Stomach (tissue), 4 donors: ENCODE results near the gene VOPP1.
"Not testable (repeated sequence)": the region's sequence is repeated elsewhere in the genome, so short reads cannot be mapped to it uniquely, and the experiment has no call there.

Experiments
- CTCF ChIP-seq, 7 experiments: fragments of 450-650 bp in 4 of 7; fragments of 200-600 bp in 3 of 7; sonication (generic) in 3 of 7; IDR thresholded peaks; one replicate each; pipeline ENCODE4 v1.5.1; 2016 to 2019; ENCODE audit warnings: antibody characterized with exemption in 7 of 7, control low read depth in 2 of 7, mild to moderate bottlenecking in 1 of 7
- EP300 ChIP-seq: sonication (generic); formaldehyde crosslinking; IDR thresholded peaks from one replicate; pipeline ENCODE4 v1.6.1; 2017; ENCODE audit warnings: antibody characterized with exemption
- POLR2A ChIP-seq, 4 donors: fragments of 450-650 bp; IDR thresholded peaks; one replicate each; pipeline ENCODE4 v1.6.1; 2016; ENCODE audit warnings: antibody characterized with exemption in 4 of 4, control low read depth in 2 of 4, mild to moderate bottlenecking in 1 of 4, moderate library complexity in 1 of 4
- POLR2AphosphoS5 ChIP-seq, 3 donors: sonication (generic); formaldehyde crosslinking; IDR thresholded peaks; one replicate each; pipeline ENCODE4 v1.6.1; 2016; ENCODE audit warnings: antibody characterized with exemption in 3 of 3

- TF ChIP-seq POLR2A (IDR thresholded peaks at IDR 0.05); CTCF (IDR thresholded peaks at IDR 0.05); EP300; POLR2AphosphoS5 (IDR thresholded peaks at IDR 0.05): not testable (repeated sequence)
These were observed 10.4 kb upstream of the VOPP1 start for GRCh38 chr7:55582656-55583055.
